ENCODE results near the gene NLGN1.

NLGN1 gene

GRCh38 chr3:173892547-173892946 lies 495.0 kb downstream of the NLGN1 start:
- no peaks in the 10 kb centered on the region for H3K4me1 ChIP-seq (ENCODE audit: control insufficient read depth, insufficient read depth, low read length)
- H3K27ac ChIP-seq (ENCODE audit: insufficient read depth, low read depth, low read length, poor library complexity, severe bottlenecking): no peak overlapping the region
- no peak overlapping the region for H3K4me3 ChIP-seq (ENCODE audit: insufficient read depth, low read depth, low read length)
- WGBS, 2 experiments: 97% methylated on average over 4 of the region's 4 CpGs
- no peaks in the 10 kb centered on the region for H3K27me3 ChIP-seq (ENCODE audit: control insufficient read depth, insufficient read depth, low read length, poor library complexity, severe bottlenecking)
- H3K36me3 ChIP-seq (ENCODE audit: control insufficient read depth, insufficient read depth, low read length): no peaks in the 10 kb centered on the region
- H3K9me3 ChIP-seq (ENCODE audit: control insufficient read depth, low read length): no peaks in the 10 kb centered on the region

GRCh38 chr3:173893066-173893465 lies 495.5 kb downstream of the NLGN1 start:
- no peaks in the 10 kb centered on the region for H3K9me3 ChIP-seq (ENCODE audit: control insufficient read depth, low read length)
- H3K4me1 ChIP-seq (ENCODE audit: control insufficient read depth, insufficient read depth, low read length): no peaks in the 10 kb centered on the region
- no peak overlapping the region for H3K27ac ChIP-seq (ENCODE audit: insufficient read depth, low read depth, low read length, poor library complexity, severe bottlenecking)
- H3K27me3 ChIP-seq (ENCODE audit: control insufficient read depth, insufficient read depth, low read length, poor library complexity, severe bottlenecking): no peaks in the 10 kb centered on the region
- no peak overlapping the region for H3K4me3 ChIP-seq (ENCODE audit: insufficient read depth, low read depth, low read length)
- no peaks in the 10 kb centered on the region for H3K36me3 ChIP-seq (ENCODE audit: control insufficient read depth, insufficient read depth, low read length)
- WGBS, 2 experiments: 91 to 93% methylated on average over 4 of the region's 4 CpGs

- Histone ChIP-seq H3K4me1 (ENCODE audit: control insufficient read depth, insufficient read depth, low read length) (no peaks in the 10 kb centered on the region), H3K27me3 (ENCODE audit: control insufficient read depth, insufficient read depth, low read length, poor library complexity, severe bottlenecking) (no peaks in the 10 kb centered on the region), H3K9me3 (ENCODE audit: control insufficient read depth, low read length) (no peaks in the 10 kb centered on the region), H3K27ac (ENCODE audit: insufficient read depth, low read depth, low read length, poor library complexity, severe bottlenecking) (no peak overlapping the region), H3K4me3 (ENCODE audit: insufficient read depth, low read depth, low read length) (no peak overlapping the region), H3K36me3 (ENCODE audit: control insufficient read depth, insufficient read depth, low read length) (no peaks in the 10 kb centered on the region)
- 87 to 93% methylated on average over 2 of the region's 2 CpGs for WGBS, 2 experiments
Observed at GRCh38 chr3:173893835-173894234, 496.3 kb downstream of the NLGN1 start.

- no peaks in the 10 kb centered on the region for H3K9me3 ChIP-seq (ENCODE audit: control insufficient read depth, low read length)
- H3K36me3 ChIP-seq (ENCODE audit: control insufficient read depth, insufficient read depth, low read length): no peaks in the 10 kb centered on the region
Observed at GRCh38 chr3:173897631-173898030, 500.1 kb downstream of the NLGN1 start.

GRCh38 chr3:173901649-173902048 lies 504.1 kb downstream of the NLGN1 start:
- Histone ChIP-seq H3K4me1 (ENCODE audit: control insufficient read depth, insufficient read depth, low read length) (no peaks in the 10 kb centered on the region), H3K27ac (ENCODE audit: insufficient read depth, low read depth, low read length, poor library complexity, severe bottlenecking) (no peak overlapping the region), H3K27me3 (ENCODE audit: control insufficient read depth, insufficient read depth, low read length, poor library complexity, severe bottlenecking) (no peaks in the 10 kb centered on the region), H3K4me3 (ENCODE audit: insufficient read depth, low read depth, low read length) (no peak overlapping the region), H3K36me3 (ENCODE audit: control insufficient read depth, insufficient read depth, low read length) (no peaks in the 10 kb centered on the region), H3K9me3 (ENCODE audit: control insufficient read depth, low read length) (no peaks in the 10 kb centered on the region)
- 91 to 92% methylated on average over 2 of the region's 2 CpGs for WGBS, 2 experiments

More at GRCh38 chr3:173897631-173898030, 500.1 kb downstream of the NLGN1 start:
- Histone ChIP-seq H3K4me3 (ENCODE audit: insufficient read depth, low read depth, low read length) (no peak overlapping the region), H3K27ac (ENCODE audit: insufficient read depth, low read depth, low read length, poor library complexity, severe bottlenecking) (no peak overlapping the region), H3K27me3 (ENCODE audit: control insufficient read depth, insufficient read depth, low read length, poor library complexity, severe bottlenecking) (no peaks in the 10 kb centered on the region), H3K4me1 (ENCODE audit: control insufficient read depth, insufficient read depth, low read length) (no peaks in the 10 kb centered on the region)

GRCh38 chr3:173902401-173902800 lies 504.9 kb downstream of the NLGN1 start:
- H3K36me3 ChIP-seq (ENCODE audit: control insufficient read depth, insufficient read depth, low read length): no peaks in the 10 kb centered on the region
- H3K9me3 ChIP-seq (ENCODE audit: control insufficient read depth, low read length): no peaks in the 10 kb centered on the region
- H3K4me3 ChIP-seq (ENCODE audit: insufficient read depth, low read depth, low read length): no peak overlapping the region
- H3K4me1 ChIP-seq (ENCODE audit: control insufficient read depth, insufficient read depth, low read length): no peaks in the 10 kb centered on the region
- H3K27ac ChIP-seq (ENCODE audit: insufficient read depth, low read depth, low read length, poor library complexity, severe bottlenecking): no peak overlapping the region
- WGBS, 2 experiments: 100% methylated on average over 1 of the region's 1 CpG; no CpG with 5 or more reads in 1 of the 2 experiments
- no peaks in the 10 kb centered on the region for H3K27me3 ChIP-seq (ENCODE audit: control insufficient read depth, insufficient read depth, low read length, poor library complexity, severe bottlenecking)

- Histone ChIP-seq H3K4me1 (ENCODE audit: control insufficient read depth, insufficient read depth, low read length) (no peaks in the 10 kb centered on the region), H3K27ac (ENCODE audit: insufficient read depth, low read depth, low read length, poor library complexity, severe bottlenecking) (no peak overlapping the region), H3K27me3 (ENCODE audit: control insufficient read depth, insufficient read depth, low read length, poor library complexity, severe bottlenecking) (no peaks in the 10 kb centered on the region), H3K4me3 (ENCODE audit: insufficient read depth, low read depth, low read length) (no peak overlapping the region), H3K36me3 (ENCODE audit: control insufficient read depth, insufficient read depth, low read length) (no peaks in the 10 kb centered on the region), H3K9me3 (ENCODE audit: control insufficient read depth, low read length) (no peaks in the 10 kb centered on the region)
- 87 to 90% methylated on average over 2 of the region's 2 CpGs for WGBS, 2 experiments
Observed at GRCh38 chr3:173902871-173903270, 505.3 kb downstream of the NLGN1 start.

GRCh38 chr3:173905381-173905780 lies 507.8 kb downstream of the NLGN1 start:
- Histone ChIP-seq H3K36me3 (ENCODE audit: control insufficient read depth, insufficient read depth, low read length) (no peaks in the 10 kb centered on the region), H3K27me3 (ENCODE audit: control insufficient read depth, insufficient read depth, low read length, poor library complexity, severe bottlenecking) (no peaks in the 10 kb centered on the region), H3K4me3 (ENCODE audit: insufficient read depth, low read depth, low read length) (no peak overlapping the region), H3K4me1 (ENCODE audit: control insufficient read depth, insufficient read depth, low read length) (no peaks in the 10 kb centered on the region), H3K9me3 (ENCODE audit: control insufficient read depth, low read length) (no peaks in the 10 kb centered on the region), H3K27ac (ENCODE audit: insufficient read depth, low read depth, low read length, poor library complexity, severe bottlenecking) (no peak overlapping the region)
- WGBS, 2 experiments: 78 to 100% methylated on average over 1 of the region's 1 CpG

GRCh38 chr3:173911446-173911845 lies 513.9 kb downstream of the NLGN1 start:
- no peaks in the 10 kb centered on the region for H3K36me3 ChIP-seq (ENCODE audit: control insufficient read depth, insufficient read depth, low read length)
- H3K4me1 ChIP-seq (ENCODE audit: control insufficient read depth, insufficient read depth, low read length): peaks cover 32% of the 10 kb centered on the region
- H3K27ac ChIP-seq (ENCODE audit: insufficient read depth, low read depth, low read length, poor library complexity, severe bottlenecking): no peak overlapping the region
- 57 to 68% methylated on average over 2 to 3 of the region's 3 CpGs for WGBS, 2 experiments
- no peak overlapping the region for H3K4me3 ChIP-seq (ENCODE audit: insufficient read depth, low read depth, low read length)
- no peaks in the 10 kb centered on the region for H3K27me3 ChIP-seq (ENCODE audit: control insufficient read depth, insufficient read depth, low read length, poor library complexity, severe bottlenecking)
- H3K9me3 ChIP-seq (ENCODE audit: control insufficient read depth, low read length): no peaks in the 10 kb centered on the region

GRCh38 chr3:173912126-173912525 lies 514.6 kb downstream of the NLGN1 start:
- Histone ChIP-seq H3K9me3 (ENCODE audit: control insufficient read depth, low read length) (no peaks in the 10 kb centered on the region), H3K4me1 (ENCODE audit: control insufficient read depth, insufficient read depth, low read length) (peaks cover 32% of the 10 kb centered on the region), H3K27ac (ENCODE audit: insufficient read depth, low read depth, low read length, poor library complexity, severe bottlenecking) (no peak overlapping the region), H3K4me3 (ENCODE audit: insufficient read depth, low read depth, low read length) (no peak overlapping the region), H3K27me3 (ENCODE audit: control insufficient read depth, insufficient read depth, low read length, poor library complexity, severe bottlenecking) (no peaks in the 10 kb centered on the region), H3K36me3 (ENCODE audit: control insufficient read depth, insufficient read depth, low read length) (no peaks in the 10 kb centered on the region)
- 86 to 89% methylated on average over 3 to 4 of the region's 4 CpGs for WGBS, 2 experiments

GRCh38 chr3:173913397-173913796 lies 515.9 kb downstream of the NLGN1 start:
- H3K4me1 ChIP-seq (ENCODE audit: control insufficient read depth, insufficient read depth, low read length): peaks cover 32% of the 10 kb centered on the region
- WGBS, 2 experiments: 67 to 72% methylated on average over 2 of the region's 2 CpGs
- H3K4me3 ChIP-seq (ENCODE audit: insufficient read depth, low read depth, low read length): no peak overlapping the region
- no peaks in the 10 kb centered on the region for H3K27me3 ChIP-seq (ENCODE audit: control insufficient read depth, insufficient read depth, low read length, poor library complexity, severe bottlenecking)
- peak overlapping the region; percentile 4 for H3K27ac ChIP-seq (ENCODE audit: insufficient read depth, low read depth, low read length, poor library complexity, severe bottlenecking)
- no peaks in the 10 kb centered on the region for H3K36me3 ChIP-seq (ENCODE audit: control insufficient read depth, insufficient read depth, low read length)
- H3K9me3 ChIP-seq (ENCODE audit: control insufficient read depth, low read length): no peaks in the 10 kb centered on the region
